HG02870 (cell line): ENCODE data around the gene PARD3.

ENCODE experiments used
- ATAC-seq: cut with Tn5 transposase; IDR thresholded peaks from one replicate; pipeline ENCODE4 v1.9.1; 2021; ENCODE audit warnings: mild to moderate bottlenecking, moderate library complexity; ENCODE audit not compliant: unreplicated experiment

PARD3 gene

GRCh38 chr10:34102893-34103506, 712.1 kb downstream of the PARD3 start:
- ATAC-seq: no peak

- no peak for ATAC-seq
These were observed 712.8 kb downstream of the PARD3 start for GRCh38 chr10:34102237-34102673.

- ATAC-seq: no peak
These were observed 714.1 kb downstream of the PARD3 start for GRCh38 chr10:34101001-34101400.

GRCh38 chr10:34098821-34099567, 716.1 kb downstream of the PARD3 start:
- no peak for ATAC-seq

- no peak for ATAC-seq
These were observed 717.4 kb downstream of the PARD3 start for GRCh38 chr10:34097682-34098081.

GRCh38 chr10:34094961-34095360, 720.1 kb downstream of the PARD3 start:
- ATAC-seq: no peak

- ATAC-seq: no peak
These were observed 720.9 kb downstream of the PARD3 start for GRCh38 chr10:34094146-34094696.

GRCh38 chr10:34092891-34093290, 722.2 kb downstream of the PARD3 start:
- ATAC-seq: no peak

GRCh38 chr10:34091635-34092195, 723.4 kb downstream of the PARD3 start:
- no peak for ATAC-seq

GRCh38 chr10:34089253-34089652, 725.8 kb downstream of the PARD3 start:
- no peak for ATAC-seq

- ATAC-seq: no peak
These were observed 726.8 kb downstream of the PARD3 start for GRCh38 chr10:34088208-34088794.

- ATAC-seq: no peak
These were observed 728.0 kb downstream of the PARD3 start for GRCh38 chr10:34087095-34087418.

- no peak for ATAC-seq
These were observed 731.5 kb downstream of the PARD3 start for GRCh38 chr10:34083567-34083966.

GRCh38 chr10:34081948-34082347, 733.1 kb downstream of the PARD3 start:
- no peak for ATAC-seq

- no peak for ATAC-seq
These were observed 733.8 kb downstream of the PARD3 start for GRCh38 chr10:34081347-34081743.

- no peak for ATAC-seq
These were observed 734.4 kb downstream of the PARD3 start for GRCh38 chr10:34080485-34081346.

- ATAC-seq: no peak
These were observed 735.2 kb downstream of the PARD3 start for GRCh38 chr10:34079702-34080484.

GRCh38 chr10:34078745-34079470, 736.2 kb downstream of the PARD3 start:
- no peak for ATAC-seq

GRCh38 chr10:34078017-34078744, 736.9 kb downstream of the PARD3 start:
- ATAC-seq: no peak
